Rectal smooth muscle tissue (tissue), 1 donor: ENCODE measurements around the gene GRB10.

Experiments
- H3K27ac ChIP-seq: one replicate; pipeline ENCODE4 v1.7.0; 2013; ENCODE audit warnings: low read depth, low read length, inconsistent platforms
- H3K27me3 ChIP-seq: one replicate; pipeline ENCODE4 v1.7.0; 2013; ENCODE audit warnings: low read length; ENCODE audit not compliant: control insufficient read depth, insufficient read depth
- H3K36me3 ChIP-seq: one replicate; pipeline ENCODE4 v1.7.0; 2013; ENCODE audit warnings: low read length; ENCODE audit not compliant: control insufficient read depth, insufficient read depth
- H3K4me1 ChIP-seq: one replicate; pipeline ENCODE4 v1.7.0; 2013; ENCODE audit warnings: low read length; ENCODE audit not compliant: control insufficient read depth, insufficient read depth
- H3K4me3 ChIP-seq: one replicate; pipeline ENCODE4 v1.7.0; 2013; ENCODE audit warnings: low read length
- H3K9ac ChIP-seq: one replicate; pipeline ENCODE4 v1.7.0; 2013; ENCODE audit warnings: low read length

GRB10 gene

DNA sequence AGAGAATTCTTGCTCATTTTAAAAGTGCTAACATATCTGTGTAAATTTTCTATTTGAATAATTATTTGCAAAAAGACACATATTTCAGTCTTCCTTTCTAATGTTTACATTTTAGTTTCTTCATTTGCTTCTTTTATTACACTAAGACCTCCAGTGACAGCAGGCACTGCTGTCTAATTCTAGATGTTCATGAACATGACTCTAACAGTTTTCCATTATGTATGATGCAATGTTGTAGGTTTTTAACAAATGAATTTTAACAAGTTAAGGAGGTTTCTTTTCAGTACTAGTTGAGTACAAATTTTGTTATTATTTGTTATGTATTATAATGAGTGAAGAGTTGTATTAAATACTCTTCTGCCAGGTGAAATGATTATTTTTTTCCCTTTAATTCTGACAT is 83.6 kb downstream of the GRB10 start:
- Histone ChIP-seq H3K36me3 (no peaks in the 10 kb centered on the region), H3K4me1 (peaks cover 21% of the 10 kb centered on the region), H3K27ac (no peak overlapping the region)

DNA sequence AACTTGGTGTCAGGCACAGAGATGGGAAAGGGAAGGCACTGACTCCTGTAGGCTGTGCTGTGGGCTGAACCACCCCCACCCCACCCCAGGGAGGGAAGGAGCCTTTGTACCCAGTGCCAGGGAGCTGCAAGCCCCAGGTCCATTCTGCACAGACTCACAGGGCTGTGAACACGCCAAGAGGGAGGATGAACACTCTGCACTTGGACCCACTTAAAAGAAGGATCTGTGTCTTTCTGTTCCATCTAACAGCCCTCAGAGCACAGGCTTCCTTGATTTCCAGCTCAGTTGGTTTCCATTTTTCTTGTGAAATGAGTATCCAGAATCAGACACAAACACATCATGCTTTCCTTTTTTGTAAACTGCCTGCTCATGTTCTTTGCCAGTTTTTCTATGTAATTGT is 84.9 kb downstream of the GRB10 start:
- Histone ChIP-seq H3K4me3 (no peak overlapping the region), H3K27me3 (no peaks in the 10 kb centered on the region), H3K4me1 (peaks cover 25% of the 10 kb centered on the region), H3K27ac (peak overlapping the region; percentile 70), H3K9ac (no peak overlapping the region), H3K36me3 (no peaks in the 10 kb centered on the region)

More for the DNA sequence above, 83.6 kb downstream of the GRB10 start:
- no peaks in the 10 kb centered on the region for H3K27me3 ChIP-seq
- no peak overlapping the region for H3K4me3 ChIP-seq
- no peak overlapping the region for H3K9ac ChIP-seq

DNA sequence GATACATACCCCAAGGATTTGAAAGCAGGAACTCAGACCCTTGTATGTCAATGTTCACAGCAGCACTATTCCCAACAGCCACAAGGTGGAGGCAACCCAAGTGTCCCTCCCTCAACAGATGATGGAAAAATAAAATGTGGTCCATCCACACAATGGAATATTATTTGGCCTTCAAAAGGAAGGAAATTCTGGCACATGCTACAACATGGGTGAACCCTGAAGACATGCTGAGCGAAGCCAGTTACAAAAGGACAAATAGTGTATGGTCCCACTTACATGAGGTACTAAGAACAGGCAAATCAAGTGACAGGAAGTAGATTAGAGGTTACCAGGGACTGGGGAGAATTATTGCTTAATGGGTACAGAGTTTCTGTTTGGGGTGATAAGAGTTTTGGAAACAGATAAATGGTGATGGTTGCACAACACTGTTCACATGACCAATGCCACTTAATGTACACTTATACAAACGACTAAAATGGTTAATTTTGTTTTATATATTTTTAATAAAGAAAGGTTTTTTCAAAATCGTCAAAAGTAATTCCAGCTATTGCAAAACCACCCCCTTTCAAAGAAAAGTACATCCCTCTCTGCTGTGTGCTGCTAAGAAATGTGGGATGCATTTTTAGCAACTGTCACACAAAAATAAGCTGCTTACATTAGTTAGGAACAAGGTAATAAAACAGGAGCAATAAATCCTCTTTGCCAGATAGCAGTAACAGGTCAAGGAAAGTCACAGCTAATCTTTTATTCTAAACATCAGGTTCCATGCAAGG is 85.7 kb downstream of the GRB10 start:
- H3K9ac ChIP-seq: no peak overlapping the region
- H3K27me3 ChIP-seq: no peaks in the 10 kb centered on the region
- no peaks in the 10 kb centered on the region for H3K36me3 ChIP-seq
- peaks cover 26% of the 10 kb centered on the region for H3K4me1 ChIP-seq
- H3K4me3 ChIP-seq: no peak overlapping the region
- H3K27ac ChIP-seq: peak overlapping the region; percentile 70

DNA sequence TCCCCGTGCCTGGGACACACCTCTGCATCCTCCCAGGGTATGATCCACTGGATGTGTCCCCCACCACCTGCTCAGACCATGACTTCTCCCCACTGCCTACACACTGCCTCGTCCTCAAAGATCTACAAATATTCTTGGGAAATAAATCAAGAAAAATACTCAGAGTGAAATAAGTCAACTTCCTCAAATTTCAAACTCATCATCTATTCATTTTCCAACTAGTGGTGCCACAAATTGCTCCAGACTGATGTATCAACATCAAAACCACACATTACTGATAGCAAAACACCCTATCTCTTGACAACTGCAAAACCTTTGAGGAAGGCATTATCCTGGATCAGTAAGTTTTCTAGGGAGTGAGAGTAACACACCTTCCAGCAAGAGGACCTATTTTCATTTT is 87.7 kb downstream of the GRB10 start:
- no peaks in the 10 kb centered on the region for H3K27me3 ChIP-seq
- no peaks in the 10 kb centered on the region for H3K36me3 ChIP-seq
- H3K4me1 ChIP-seq: peaks cover 26% of the 10 kb centered on the region
- no peak overlapping the region for H3K9ac ChIP-seq
- no peak overlapping the region for H3K4me3 ChIP-seq
- H3K27ac ChIP-seq: no peak overlapping the region

DNA sequence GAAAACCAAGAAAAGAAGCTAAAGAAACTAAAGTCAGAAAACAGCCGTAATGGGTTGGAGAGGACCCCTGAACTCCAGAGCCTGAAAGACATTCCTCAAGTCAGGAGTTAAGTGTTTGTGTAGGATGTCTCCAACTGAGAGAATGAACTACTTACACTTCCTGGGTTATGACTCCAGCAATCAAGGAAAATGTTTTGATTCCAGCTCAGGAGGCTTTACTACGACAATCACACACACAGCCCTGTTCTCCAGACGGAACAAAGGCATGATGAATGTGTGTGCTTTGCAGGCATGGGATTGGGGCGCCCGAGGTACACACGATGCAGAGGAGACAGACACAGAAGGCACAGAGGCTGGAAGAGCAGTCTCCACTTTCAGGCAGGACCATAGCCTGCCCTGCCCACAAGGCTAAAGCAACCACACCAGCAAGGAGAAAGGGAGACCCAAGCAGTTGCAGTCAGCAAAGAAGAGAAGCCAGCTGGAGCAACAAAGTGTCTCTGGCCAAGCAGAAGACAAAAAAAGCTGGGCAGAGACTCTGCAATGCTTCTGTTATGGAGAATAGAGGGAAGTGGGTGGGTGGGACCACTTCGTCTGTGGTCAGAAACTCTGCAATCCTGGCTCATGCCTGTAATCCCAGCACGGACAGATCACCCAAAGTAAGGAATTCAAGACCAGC is 89.1 kb downstream of the GRB10 start:
- Histone ChIP-seq H3K27me3 (no peaks in the 10 kb centered on the region), H3K27ac (no peak overlapping the region), H3K4me1 (peaks cover 23% of the 10 kb centered on the region), H3K4me3 (no peak overlapping the region), H3K9ac (no peak overlapping the region), H3K36me3 (no peaks in the 10 kb centered on the region)

DNA sequence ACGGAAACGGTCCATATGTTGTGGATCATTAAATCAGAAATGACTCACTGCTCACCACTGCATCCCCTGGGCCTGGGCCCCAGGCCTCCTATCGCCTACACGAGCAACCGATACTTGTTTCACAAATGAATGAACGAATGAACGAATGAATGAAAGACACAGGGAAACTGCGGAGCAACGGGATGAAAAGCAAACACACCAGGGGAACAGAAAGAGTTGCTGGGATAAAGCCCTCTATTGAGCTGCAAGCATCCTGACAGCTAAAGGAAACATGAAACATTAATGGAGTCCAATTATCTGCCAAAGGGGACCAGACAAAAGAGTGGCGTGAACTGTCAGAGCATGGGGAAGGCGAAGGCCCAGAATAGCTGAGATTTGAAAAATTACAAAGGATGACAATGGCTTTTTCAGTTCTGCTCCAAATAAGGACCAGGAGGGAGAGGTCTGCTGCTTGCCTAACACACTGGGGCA is 92.1 kb downstream of the GRB10 start:
- no peaks in the 10 kb centered on the region for H3K36me3 ChIP-seq
- no peaks in the 10 kb centered on the region for H3K27me3 ChIP-seq
- no peak overlapping the region for H3K27ac ChIP-seq
- H3K4me3 ChIP-seq: no peak overlapping the region
- H3K9ac ChIP-seq: no peak overlapping the region
- peaks cover 31% of the 10 kb centered on the region for H3K4me1 ChIP-seq

DNA sequence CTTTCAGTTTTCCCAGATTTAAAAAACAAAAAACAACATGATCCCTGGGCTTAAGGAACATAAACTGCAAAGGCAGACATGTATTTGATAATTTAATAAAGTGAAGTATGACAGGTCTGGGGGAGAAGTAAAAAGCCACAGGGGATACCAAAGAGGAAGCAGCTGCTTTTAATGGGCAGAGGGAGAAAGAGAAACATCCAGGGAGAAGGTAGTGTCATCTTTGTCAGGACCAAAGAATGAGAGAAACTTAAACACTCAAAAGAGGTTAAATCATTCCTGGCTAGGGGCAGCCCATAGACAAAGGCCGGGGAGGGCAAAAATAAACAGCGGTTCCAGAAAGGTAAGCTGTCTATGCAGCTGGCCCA is 94.5 kb downstream of the GRB10 start:
- Histone ChIP-seq H3K27me3 (no peaks in the 10 kb centered on the region), H3K9ac (no peak overlapping the region), H3K27ac (peak overlapping the region; percentile 84), H3K4me3 (no peak overlapping the region), H3K4me1 (peaks cover 38% of the 10 kb centered on the region), H3K36me3 (no peaks in the 10 kb centered on the region)

- peak overlapping the region; percentile 84 for H3K27ac ChIP-seq
- H3K36me3 ChIP-seq: no peaks in the 10 kb centered on the region
- H3K27me3 ChIP-seq: no peaks in the 10 kb centered on the region
- H3K4me1 ChIP-seq: peaks cover 36% of the 10 kb centered on the region
- no peak overlapping the region for H3K9ac ChIP-seq
- no peak overlapping the region for H3K4me3 ChIP-seq
These were observed 95.0 kb downstream of the GRB10 start for GRCh38 chr7:50687575-50688225.

GRCh38 chr7:50687096-50687495 is 95.6 kb downstream of the GRB10 start:
- Histone ChIP-seq H3K4me1 (peaks cover 39% of the 10 kb centered on the region), H3K36me3 (no peaks in the 10 kb centered on the region), H3K27ac (peak overlapping the region; percentile 84), H3K4me3 (no peak overlapping the region), H3K27me3 (no peaks in the 10 kb centered on the region), H3K9ac (no peak overlapping the region)

- H3K27ac ChIP-seq: peak overlapping the region; percentile 84
- H3K36me3 ChIP-seq: no peaks in the 10 kb centered on the region
- H3K9ac ChIP-seq: no peak overlapping the region
- H3K4me3 ChIP-seq: no peak overlapping the region
- peaks cover 54% of the 10 kb centered on the region for H3K4me1 ChIP-seq
- H3K27me3 ChIP-seq: no peaks in the 10 kb centered on the region
These were observed 97.3 kb downstream of the GRB10 start for GRCh38 chr7:50685135-50686065.

DNA sequence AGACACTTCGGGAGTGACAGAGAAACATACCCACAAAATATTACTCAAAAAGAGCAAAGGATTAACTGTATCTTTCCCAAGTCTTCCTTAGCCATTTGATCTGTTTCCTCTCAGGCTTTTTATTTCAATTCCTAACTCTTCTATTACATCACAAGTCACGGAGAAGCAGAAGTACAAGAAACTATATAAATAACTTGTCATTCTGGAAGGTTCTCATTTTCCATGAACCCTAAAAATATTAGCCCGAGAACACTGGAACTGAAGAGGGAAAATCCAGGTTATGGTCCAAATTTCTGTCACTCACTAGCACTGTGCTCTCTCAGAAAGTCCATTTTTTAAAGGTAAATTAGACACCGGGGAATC is 98.0 kb downstream of the GRB10 start:
- peak overlapping the region; percentile 84 for H3K27ac ChIP-seq
- H3K9ac ChIP-seq: no peak overlapping the region
- peaks cover 59% of the 10 kb centered on the region for H3K4me1 ChIP-seq
- no peaks in the 10 kb centered on the region for H3K36me3 ChIP-seq
- no peak overlapping the region for H3K4me3 ChIP-seq
- H3K27me3 ChIP-seq: no peaks in the 10 kb centered on the region
